ENCODE data around the gene HCST.

The HCST gene

DNA sequence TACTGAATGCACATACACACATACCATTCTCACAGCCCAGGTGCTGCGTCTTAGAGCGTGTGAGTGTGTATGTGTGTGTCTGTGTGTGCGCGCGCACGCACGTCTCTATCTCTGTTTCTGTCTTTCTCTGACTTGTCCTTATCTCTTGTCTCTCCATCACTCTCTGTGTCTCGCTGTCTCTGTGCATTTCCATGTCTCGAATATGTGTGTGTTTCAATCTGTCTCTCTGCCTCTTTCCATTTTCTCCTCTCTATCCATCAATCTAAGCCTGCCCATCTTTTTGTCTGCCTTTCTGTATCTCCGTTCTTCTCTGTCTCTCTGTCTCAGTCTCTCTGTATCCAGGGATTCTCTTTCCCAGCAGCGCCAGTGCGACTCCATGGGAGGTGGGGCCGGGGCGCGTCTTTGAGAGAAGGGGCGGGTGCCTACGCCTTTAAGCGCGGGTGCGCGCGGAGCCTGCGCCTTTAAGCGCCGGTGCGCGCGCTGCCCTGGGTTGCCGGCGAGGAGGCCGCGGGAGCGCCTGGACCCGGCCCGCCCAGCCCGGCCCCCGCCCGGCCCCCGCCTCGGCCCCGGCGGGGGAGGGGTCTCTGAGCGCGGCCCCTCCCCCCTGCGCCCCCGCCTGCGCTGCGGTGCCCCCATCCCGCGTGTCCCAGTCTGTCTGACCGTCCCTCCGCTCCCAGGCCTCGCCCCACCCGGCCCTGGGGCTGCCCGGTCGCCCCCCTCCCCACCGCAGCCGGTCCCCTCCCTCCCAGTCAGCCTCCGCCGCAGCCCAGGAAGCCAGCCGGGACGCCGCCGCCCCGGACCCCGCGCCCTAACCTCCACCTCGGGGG is 33.8 kb downstream of the HCST start, which contains the start of gene LRFN3 (continued):
- TF ChIP-seq ZNF449 (tag by site-specific recombination; IDR thresholded peaks at IDR 0.05), result no peak
- no peak for TF ChIP-seq ZNF174 (tag by site-specific recombination; IDR thresholded peaks at IDR 0.05)
- TF ChIP-seq ZNF391 (tag by site-specific recombination; IDR thresholded peaks at IDR 0.05; ENCODE audit: borderline replicate concordance, low read depth), result peak; percentile 93; the same call in 1 of the 2 replicates
- peak; percentile 95; the same call in 1 of the 2 replicates for TF ChIP-seq ZNF2 (tag by site-specific recombination; IDR thresholded peaks at IDR 0.05)
- TF ChIP-seq ZNF560 (tag by site-specific recombination; IDR thresholded peaks at IDR 0.05; ENCODE audit: borderline replicate concordance), result no peak
- no peak for TF ChIP-seq ZNF211 (tag by site-specific recombination; IDR thresholded peaks at IDR 0.05; ENCODE audit: low read depth)
- TF ChIP-seq ZNF248 (tag by site-specific recombination; IDR thresholded peaks at IDR 0.05), result no peak
- TF ChIP-seq, protein P1, sequence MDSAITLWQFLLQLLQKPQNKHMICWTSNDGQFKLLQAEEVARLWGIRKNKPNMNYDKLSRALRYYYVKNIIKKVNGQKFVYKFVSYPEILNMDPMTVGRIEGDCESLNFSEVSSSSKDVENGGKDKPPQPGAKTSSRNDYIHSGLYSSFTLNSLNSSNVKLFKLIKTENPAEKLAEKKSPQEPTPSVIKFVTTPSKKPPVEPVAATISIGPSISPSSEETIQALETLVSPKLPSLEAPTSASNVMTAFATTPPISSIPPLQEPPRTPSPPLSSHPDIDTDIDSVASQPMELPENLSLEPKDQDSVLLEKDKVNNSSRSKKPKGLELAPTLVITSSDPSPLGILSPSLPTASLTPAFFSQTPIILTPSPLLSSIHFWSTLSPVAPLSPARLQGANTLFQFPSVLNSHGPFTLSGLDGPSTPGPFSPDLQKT (IDR thresholded peaks at IDR 0.05; ENCODE audit: borderline replicate concordance, low read depth, low read length), result no peak
- peak; percentile 99 for TF ChIP-seq ZNF366 (tag by site-specific recombination; conservative IDR thresholded peaks at IDR 0.05)
- TF ChIP-seq ZBTB20 (tag by site-specific recombination; IDR thresholded peaks at IDR 0.05), result 0 out of 2 replicates have a peak, but pooled peaks have one; percentile 41
- peak; percentile 99 for TF ChIP-seq ZBTB17 (tag by site-specific recombination; IDR thresholded peaks at IDR 0.05)
- TF ChIP-seq SETDB1 (IDR thresholded peaks at IDR 0.05; ENCODE audit: insufficient read length, low read length), result no peak
- TF ChIP-seq, protein P2, sequence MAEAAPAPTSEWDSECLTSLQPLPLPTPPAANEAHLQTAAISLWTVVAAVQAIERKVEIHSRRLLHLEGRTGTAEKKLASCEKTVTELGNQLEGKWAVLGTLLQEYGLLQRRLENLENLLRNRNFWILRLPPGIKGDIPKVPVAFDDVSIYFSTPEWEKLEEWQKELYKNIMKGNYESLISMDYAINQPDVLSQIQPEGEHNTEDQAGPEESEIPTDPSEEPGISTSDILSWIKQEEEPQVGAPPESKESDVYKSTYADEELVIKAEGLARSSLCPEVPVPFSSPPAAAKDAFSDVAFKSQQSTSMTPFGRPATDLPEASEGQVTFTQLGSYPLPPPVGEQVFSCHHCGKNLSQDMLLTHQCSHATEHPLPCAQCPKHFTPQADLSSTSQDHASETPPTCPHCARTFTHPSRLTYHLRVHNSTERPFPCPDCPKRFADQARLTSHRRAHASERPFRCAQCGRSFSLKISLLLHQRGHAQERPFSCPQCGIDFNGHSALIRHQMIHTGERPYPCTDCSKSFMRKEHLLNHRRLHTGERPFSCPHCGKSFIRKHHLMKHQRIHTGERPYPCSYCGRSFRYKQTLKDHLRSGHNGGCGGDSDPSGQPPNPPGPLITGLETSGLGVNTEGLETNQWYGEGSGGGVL (tag by site-specific recombination; IDR thresholded peaks at IDR 0.05), result peak; percentile 38; the same call in 1 of the 2 replicates
- peak; percentile 99 for TF ChIP-seq ZFP69B (tag by site-specific recombination; IDR thresholded peaks at IDR 0.05)
- peak; percentile 53; the same call in 1 of the 2 replicates for TF ChIP-seq ZNF843 (tag by site-specific recombination; IDR thresholded peaks at IDR 0.05)
- TF ChIP-seq GLIS1 (tag by site-specific recombination; IDR thresholded peaks at IDR 0.05), result peak; percentile 96
- TF ChIP-seq WT1 (tag by site-specific recombination; IDR thresholded peaks at IDR 0.05), result peak; percentile 68
- TF ChIP-seq ZNF148 (tag by site-specific recombination; IDR thresholded peaks at IDR 0.05; ENCODE audit: borderline replicate concordance), result no peak
- no peak for TF ChIP-seq ZNF138 (tag by site-specific recombination; IDR thresholded peaks at IDR 0.05; ENCODE audit: borderline replicate concordance)
- TF ChIP-seq ZXDB (tag by site-specific recombination; IDR thresholded peaks at IDR 0.05), result peak; percentile 83; the same call in 1 of the 2 replicates
- TF ChIP-seq ZNF362 (tag by site-specific recombination; IDR thresholded peaks at IDR 0.05), result no peak
- TF ChIP-seq ZBTB21 (tag by site-specific recombination; IDR thresholded peaks at IDR 0.05), result peak; percentile 85
- TF ChIP-seq, protein P3, sequence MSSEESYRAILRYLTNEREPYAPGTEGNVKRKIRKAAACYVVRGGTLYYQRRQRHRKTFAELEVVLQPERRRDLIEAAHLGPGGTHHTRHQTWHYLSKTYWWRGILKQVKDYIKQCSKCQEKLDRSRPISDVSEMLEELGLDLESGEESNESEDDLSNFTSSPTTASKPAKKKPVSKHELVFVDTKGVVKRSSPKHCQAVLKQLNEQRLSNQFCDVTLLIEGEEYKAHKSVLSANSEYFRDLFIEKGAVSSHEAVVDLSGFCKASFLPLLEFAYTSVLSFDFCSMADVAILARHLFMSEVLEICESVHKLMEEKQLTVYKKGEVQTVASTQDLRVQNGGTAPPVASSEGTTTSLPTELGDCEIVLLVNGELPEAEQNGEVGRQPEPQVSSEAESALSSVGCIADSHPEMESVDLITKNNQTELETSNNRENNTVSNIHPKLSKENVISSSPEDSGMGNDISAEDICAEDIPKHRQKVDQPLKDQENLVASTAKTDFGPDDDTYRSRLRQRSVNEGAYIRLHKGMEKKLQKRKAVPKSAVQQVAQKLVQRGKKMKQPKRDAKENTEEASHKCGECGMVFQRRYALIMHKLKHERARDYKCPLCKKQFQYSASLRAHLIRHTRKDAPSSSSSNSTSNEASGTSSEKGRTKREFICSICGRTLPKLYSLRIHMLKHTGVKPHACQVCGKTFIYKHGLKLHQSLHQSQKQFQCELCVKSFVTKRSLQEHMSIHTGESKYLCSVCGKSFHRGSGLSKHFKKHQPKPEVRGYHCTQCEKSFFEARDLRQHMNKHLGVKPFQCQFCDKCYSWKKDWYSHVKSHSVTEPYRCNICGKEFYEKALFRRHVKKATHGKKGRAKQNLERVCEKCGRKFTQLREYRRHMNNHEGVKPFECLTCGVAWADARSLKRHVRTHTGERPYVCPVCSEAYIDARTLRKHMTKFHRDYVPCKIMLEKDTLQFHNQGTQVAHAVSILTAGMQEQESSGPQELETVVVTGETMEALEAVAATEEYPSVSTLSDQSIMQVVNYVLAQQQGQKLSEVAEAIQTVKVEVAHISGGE (tag by site-specific recombination; conservative IDR thresholded peaks at IDR 0.05; ENCODE audit: low read depth), result peak; percentile 6; the same call in 1 of the 2 replicates
- peak; percentile 79; the same call in 1 of the 2 replicates for TF ChIP-seq ZEB2 (tag by site-specific recombination; IDR thresholded peaks at IDR 0.05)
- TF ChIP-seq ZNF324 (tag by site-specific recombination; IDR thresholded peaks at IDR 0.05), result peak; percentile 79; the same call in 1 of the 2 replicates
- TF ChIP-seq KLF10 (tag by site-specific recombination; IDR thresholded peaks at IDR 0.05), result peak; percentile 95

Data from HEK293 (cell line).